ENCODE data around the gene CLK1. TPM values are rescaled to one million over a fixed set of nuclear protein-coding genes. Genes with fewer than 3 reads are reported as not detected.
A peak's percentile ranks its signal among the peaks of the same experiment; 100 is the strongest.

The CLK1 gene
- total RNA-seq, 1 donor from 2014 or later, result 184 TPM

DNA sequence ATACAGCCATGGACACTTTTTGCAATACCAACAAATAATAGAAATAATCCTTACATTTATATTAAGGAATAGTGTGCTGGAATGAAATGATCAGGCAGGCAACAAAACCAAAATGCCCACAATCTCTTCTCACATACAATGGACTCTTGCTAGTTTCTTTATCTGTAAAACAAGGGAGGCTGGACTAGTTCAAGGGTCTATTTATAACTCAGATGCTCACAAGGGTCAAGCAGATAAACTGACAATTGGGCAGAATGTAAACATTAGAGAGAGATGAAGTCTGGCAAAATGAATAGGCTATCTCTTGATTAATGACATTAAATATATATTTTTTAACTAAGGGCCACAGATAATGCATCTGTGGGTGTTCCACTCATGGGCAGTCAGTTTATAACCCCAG is 13.0 kb upstream of the CLK1 start:
- no peak for DNase-seq (ENCODE audit: extremely low spot score in 2 of 2)

DNA sequence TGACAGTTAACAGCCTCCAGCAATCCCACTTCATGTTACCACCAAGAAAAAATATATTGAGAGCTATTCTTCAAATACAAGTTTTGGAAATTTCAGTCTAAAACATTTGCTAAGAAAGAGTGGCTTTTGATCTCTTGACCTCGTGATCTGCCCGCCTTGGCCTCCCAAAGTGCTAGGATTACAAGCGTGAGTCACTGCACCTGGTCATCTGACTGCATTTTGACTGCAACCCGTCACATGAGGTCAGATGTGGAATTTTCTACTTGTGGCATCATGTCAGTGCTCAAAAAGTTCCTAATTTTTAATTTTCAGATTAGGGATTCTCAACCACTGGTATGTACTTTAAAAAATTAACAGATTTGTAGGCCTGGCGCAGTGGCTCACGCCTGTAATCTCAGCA is 9.1 kb upstream of the CLK1 start:
- no peak for TF ChIP-seq POLR2A (IDR thresholded peaks at IDR 0.05)
- no peak for TF ChIP-seq CTCF (IDR thresholded peaks at IDR 0.05)
- TF ChIP-seq POLR2AphosphoS5 (IDR thresholded peaks at IDR 0.05; ENCODE audit: insufficient read depth in 1 of 2, low read depth in 1 of 2), result no peak
- Histone ChIP-seq H3K9me3 (no peaks in the 10 kb centered on the region), H3K36me3 (peaks cover 0 to 35% of the 10 kb centered on the region in 2 donors), H3K4me1 (no peaks in the 10 kb centered on the region), H3K27ac (no peak overlapping the region), H3K27me3 (no peaks in the 10 kb centered on the region), H3K4me3 (no peak overlapping the region)
- no peak for DNase-seq (ENCODE audit: extremely low spot score in 2 of 2)
- intact Hi-C loops (cut with DNase I), result no loop called here

More for the DNA sequence above, 13.0 kb upstream of the CLK1 start:
- intact Hi-C loops (cut with DNase I), result no loop called here
- Histone ChIP-seq H3K27ac (no peak overlapping the region), H3K9me3 (no peaks in the 10 kb centered on the region), H3K36me3 (peaks cover 0 to 63% of the 10 kb centered on the region in 2 donors), H3K27me3 (no peaks in the 10 kb centered on the region), H3K4me1 (no peaks in the 10 kb centered on the region), H3K4me3 (no peak overlapping the region)
- TF ChIP-seq POLR2AphosphoS5 (IDR thresholded peaks at IDR 0.05; ENCODE audit: insufficient read depth in 1 of 2, low read depth in 1 of 2), result no peak
- no peak for TF ChIP-seq CTCF (IDR thresholded peaks at IDR 0.05)
- no peak for TF ChIP-seq POLR2A (IDR thresholded peaks at IDR 0.05)

- no peak for TF ChIP-seq POLR2A (IDR thresholded peaks at IDR 0.05)
- TF ChIP-seq POLR2AphosphoS5 (IDR thresholded peaks at IDR 0.05; ENCODE audit: insufficient read depth in 1 of 2, low read depth in 1 of 2), result no peak
- TF ChIP-seq CTCF (IDR thresholded peaks at IDR 0.05), result no peak
- no peak for DNase-seq (ENCODE audit: extremely low spot score in 2 of 2)
- Histone ChIP-seq H3K9me3 (no peaks in the 10 kb centered on the region), H3K27me3 (no peaks in the 10 kb centered on the region), H3K36me3 (peaks cover 0 to 25% of the 10 kb centered on the region in 2 donors), H3K4me3 (no peak overlapping the region), H3K4me1 (peaks cover 15% of the 10 kb centered on the region), H3K27ac (no peak overlapping the region)
- intact Hi-C loops (cut with DNase I), result no loop called here
Measured at GRCh38 chr2:200871151-200871550, 6.7 kb upstream of the CLK1 start.

GRCh38 chr2:200869014-200869413 is 4.6 kb upstream of the CLK1 start:
- intact Hi-C loops (cut with DNase I), result no loop called here
- no peaks in the 10 kb centered on the region for H3K9me3 ChIP-seq
- no peak for TF ChIP-seq POLR2A (IDR thresholded peaks at IDR 0.05)
- TF ChIP-seq POLR2AphosphoS5 (IDR thresholded peaks at IDR 0.05; ENCODE audit: insufficient read depth in 1 of 2, low read depth in 1 of 2), result no peak
- no peak for TF ChIP-seq CTCF (IDR thresholded peaks at IDR 0.05)
- H3K4me3 ChIP-seq, result no peak overlapping the region
- H3K27me3 ChIP-seq, result no peaks in the 10 kb centered on the region
- peaks cover 0 to 5% of the 10 kb centered on the region in 2 donors for H3K36me3 ChIP-seq
- peaks cover 28% of the 10 kb centered on the region for H3K4me1 ChIP-seq
- no peak for DNase-seq (ENCODE audit: extremely low spot score in 2 of 2)
- H3K27ac ChIP-seq, result no peak overlapping the region

- intact Hi-C loops (cut with DNase I), result loop anchor here (5.0 kb wide), 1 partner anchor 51 kb away; the partner anchor contains the start of gene BZW1
- Histone ChIP-seq H3K4me3 (peak overlapping the region; percentile 60 to 100), H3K27ac (peak overlapping the region; percentile 100), H3K4me1 (peaks cover 61% of the 10 kb centered on the region), H3K9me3 (no peaks in the 10 kb centered on the region), H3K36me3 (peaks cover 0 to 16% of the 10 kb centered on the region in 2 donors), H3K27me3 (no peaks in the 10 kb centered on the region)
- no peak for DNase-seq (ENCODE audit: extremely low spot score in 2 of 2)
- TF ChIP-seq POLR2A (IDR thresholded peaks at IDR 0.05) (no peak), CTCF (IDR thresholded peaks at IDR 0.05) (no peak), POLR2AphosphoS5 (IDR thresholded peaks at IDR 0.05; ENCODE audit: insufficient read depth in 1 of 2, low read depth in 1 of 2) (no peak)
Measured at GRCh38 chr2:200863782-200864175, 679 bp downstream of the CLK1 start.
